SKM-1 (cell line): Measurements from ENCODE around the gene ELANE.
"Not testable (repeated sequence)": the region's sequence is repeated elsewhere in the genome, so short reads cannot be mapped to it uniquely, and the experiment has no call there.

Experiments used
- DNase-seq: peaks from one replicate; lab custom pipeline; 2025; ENCODE audit not compliant: unreplicated experiment; lab: John Stamatoyannopoulos, UW

The ELANE gene

GRCh38 chr19:835210-835810 lies 16.8 kb upstream of the ELANE start:
- no peak for DNase-seq

DNA sequence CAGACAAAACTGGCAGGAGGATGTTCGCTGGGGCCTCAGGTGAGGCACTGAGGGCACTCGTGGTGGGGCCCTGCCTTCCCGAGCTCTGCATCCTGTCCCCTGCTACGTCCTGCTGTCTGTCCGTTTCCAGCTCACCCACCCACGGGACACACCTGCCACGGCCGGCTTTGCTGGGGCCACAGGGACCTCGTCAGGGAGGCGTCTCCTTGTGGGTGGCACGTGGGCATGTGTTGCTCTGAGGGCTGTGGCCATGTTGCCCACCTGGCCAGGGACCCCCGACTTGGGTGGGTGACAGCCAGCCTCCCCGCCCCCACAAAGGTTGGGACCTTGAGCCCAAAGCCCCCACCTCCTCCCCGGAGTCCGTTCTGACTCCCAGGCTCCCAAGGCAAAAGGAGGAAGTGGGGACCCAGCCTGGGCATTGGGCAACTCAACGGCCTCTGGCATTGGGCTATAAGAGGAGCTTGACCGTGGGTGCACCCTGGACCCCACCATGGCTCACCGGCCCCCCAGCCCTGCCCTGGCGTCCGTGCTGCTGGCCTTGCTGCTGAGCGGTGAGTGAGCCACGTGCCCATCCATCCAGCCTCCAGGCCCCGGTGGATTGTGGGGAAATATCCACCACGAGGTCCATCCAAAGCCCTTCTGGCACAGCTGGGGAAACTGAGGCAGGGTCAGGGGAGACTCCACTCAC lies 11.4 kb upstream of the ELANE start, which contains the start of gene PRTN3:
Gene PRTN3, plus strand, starts transcription at position 481 of the 688 bp plus-strand sequence. Its CDS starts 10 bp downstream, at position 491.
- peak; percentile 72 for DNase-seq

- DNase-seq = not testable (repeated sequence)
These were observed 9.3 kb upstream of the ELANE start for GRCh38 chr19:842802-843179.

- DNase-seq = no peak
These were observed 8.8 kb upstream of the ELANE start for GRCh38 chr19:843180-843835.

DNA sequence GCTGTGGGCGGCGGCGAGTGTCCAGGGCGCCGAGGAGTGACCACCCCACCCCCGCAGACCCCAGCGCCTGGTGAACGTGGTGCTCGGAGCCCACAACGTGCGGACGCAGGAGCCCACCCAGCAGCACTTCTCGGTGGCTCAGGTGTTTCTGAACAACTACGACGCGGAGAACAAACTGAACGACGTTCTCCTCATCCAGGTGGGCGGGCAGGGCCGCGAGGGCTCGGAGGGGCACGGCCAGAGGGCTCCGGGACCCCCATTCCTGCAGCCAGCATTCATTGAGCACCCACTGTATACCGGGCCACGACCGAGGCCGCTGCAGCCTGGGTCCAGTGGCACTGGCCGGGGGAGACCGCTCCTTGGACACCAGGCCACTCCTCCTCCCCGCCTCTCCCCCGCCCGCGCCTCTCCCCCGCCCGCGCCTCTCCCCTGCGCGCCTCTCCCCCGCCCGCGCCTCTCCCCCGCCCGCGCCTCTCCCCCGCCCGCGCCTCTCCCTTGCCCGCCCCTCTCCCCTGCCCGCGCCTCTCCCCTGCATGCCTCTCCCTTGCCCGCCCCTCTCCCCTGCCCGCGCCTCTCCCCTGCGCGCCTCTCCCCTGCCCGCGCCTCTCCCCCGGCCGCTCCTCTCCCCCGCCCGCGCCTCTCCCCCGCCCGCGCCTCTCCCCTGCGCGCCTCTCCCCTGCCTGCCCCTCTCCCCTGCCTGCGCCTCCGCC lies 8.1 kb upstream of the ELANE start:
- no peak for DNase-seq

DNA sequence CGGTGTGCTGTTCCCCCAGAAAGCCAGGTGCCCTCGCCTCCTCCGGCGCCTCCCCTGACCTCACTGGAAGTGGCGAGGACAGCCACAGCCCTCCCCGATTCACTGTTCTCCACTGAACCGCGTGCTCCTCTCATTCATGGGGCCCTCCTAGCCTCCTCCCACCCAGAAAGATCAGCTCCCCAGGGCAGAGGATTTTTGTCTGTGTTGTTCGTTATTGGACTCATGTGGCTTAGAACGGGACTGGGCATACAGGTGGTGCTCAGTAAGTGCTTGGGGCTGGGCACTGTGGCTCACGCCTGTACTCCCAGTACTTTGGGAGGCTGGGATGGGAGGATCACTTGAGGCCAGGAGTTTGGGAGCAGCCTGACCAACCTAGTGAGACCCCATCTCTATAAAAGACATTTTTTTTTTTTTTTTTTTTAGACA lies 7.5 kb upstream of the ELANE start:
- no peak for DNase-seq

GRCh38 chr19:845707-846521 lies 6.2 kb upstream of the ELANE start:
- no peak for DNase-seq

GRCh38 chr19:848386-848921 lies 3.6 kb upstream of the ELANE start:
- DNase-seq = peak; percentile 70

GRCh38 chr19:849195-849594 lies 2.9 kb upstream of the ELANE start:
- not testable (repeated sequence) for DNase-seq

GRCh38 chr19:850221-850978 lies 1.7 kb upstream of the ELANE start:
- DNase-seq = no peak

DNA sequence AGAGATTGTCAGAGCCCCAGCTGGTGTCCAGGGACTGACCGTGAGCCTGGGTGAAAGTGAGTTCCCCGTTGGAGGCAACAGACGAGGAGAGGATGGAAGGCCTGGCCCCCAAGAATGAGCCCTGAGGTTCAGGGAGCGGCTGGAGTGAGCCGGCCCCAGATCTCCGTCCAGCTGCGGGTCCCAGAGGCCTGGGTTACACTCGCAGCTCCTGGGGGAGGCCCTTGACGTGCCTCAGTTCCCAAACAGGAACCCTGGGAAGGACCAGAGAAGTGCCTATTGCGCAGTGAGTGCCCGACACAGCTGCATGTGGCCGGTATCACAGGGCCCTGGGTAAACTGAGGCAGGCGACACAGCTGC lies 1.1 kb upstream of the ELANE start:
- DNase-seq = no peak

DNA sequence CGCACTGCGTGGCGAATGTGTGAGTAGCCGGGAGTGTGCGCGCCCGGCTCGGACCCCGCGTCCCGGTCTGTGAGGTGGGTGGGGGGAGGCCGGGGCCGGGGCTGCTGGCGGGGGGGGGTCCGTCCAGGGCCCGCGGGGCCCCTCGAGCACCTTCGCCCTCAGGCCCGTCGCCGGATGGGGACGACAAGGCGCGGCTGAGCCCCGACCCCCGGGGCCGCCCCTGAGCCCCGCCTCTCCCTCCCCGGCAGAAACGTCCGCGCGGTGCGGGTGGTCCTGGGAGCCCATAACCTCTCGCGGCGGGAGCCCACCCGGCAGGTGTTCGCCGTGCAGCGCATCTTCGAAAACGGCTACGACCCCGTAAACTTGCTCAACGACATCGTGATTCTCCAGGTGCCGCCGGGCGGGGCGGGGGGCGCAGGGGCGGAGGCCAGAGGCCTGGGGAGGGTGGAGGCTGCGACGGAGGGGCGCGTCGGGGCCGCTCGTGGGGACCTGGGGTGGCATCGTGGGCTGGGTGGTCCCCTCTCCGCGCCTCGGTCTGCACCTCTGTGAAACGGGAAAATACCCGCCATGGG lies 997 bp downstream of the ELANE start:
- DNase-seq = no peak

DNA sequence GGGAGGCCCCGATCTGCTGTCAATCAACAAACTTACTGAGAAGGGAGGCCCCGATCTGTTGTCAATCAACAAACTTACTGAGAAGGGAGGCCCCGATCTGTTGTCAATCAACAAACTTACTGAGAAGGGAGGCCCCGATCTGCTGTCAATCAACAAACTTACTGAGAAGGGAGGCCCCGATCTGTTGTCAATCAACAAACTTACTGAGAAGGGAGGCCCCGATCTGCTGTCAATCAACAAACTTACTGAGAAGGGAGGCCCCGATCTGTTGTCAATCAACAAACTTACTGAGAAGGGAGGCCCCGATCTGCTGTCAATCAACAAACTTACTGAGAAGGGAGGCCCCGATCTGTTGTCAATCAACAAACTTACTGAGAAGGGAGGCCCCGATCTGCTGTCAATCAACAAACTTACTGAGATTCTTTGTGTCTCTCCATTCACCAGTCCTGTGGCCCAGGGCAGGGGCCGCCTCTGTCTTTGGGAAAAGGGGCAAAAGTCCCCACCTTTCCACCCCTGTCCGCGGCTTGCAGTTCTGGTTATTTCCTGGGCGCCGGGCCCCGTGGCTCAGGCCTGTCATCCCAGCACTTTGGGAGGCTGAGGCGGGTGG lies 1.6 kb downstream of the ELANE start:
- not testable (repeated sequence) for DNase-seq

DNA sequence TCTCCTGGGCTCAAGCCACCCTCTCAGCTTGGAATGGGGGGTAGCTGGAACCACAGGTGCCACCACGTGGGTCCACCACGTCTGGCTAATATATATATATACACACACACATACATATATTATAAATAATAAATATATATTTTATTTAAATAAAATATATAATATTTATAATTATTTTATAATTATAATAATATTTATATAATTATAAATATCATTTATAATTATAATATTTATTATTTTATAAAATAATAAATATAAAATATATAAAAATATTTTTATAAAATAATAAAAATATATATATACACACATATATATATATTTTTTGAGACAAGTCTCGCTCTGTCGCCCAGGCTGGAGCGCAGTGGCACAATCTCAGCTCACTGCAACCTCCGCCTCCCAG lies 2.4 kb downstream of the ELANE start:
- DNase-seq = no peak

DNA sequence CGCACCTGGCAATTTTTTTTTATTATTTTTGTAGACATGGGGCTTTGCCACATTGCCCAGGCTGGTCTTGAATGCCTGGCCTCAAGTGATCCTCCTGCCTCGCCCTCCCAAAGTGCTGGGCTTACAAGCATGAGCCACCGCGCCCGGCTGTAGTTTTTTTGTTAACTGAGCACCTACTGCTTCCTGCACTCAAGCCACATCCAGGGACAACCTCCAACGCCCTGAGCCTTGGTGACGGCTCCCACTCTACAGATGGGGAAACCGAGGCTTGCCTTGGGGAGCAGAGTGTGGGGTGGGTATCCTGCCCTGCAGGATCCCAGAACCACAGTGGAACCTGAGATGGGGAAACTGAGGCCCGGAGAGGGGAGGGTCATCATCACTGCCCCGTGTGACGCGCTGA lies 3.0 kb downstream of the ELANE start:
- no peak for DNase-seq

- DNase-seq = no peak
These were observed 3.5 kb downstream of the ELANE start for GRCh38 chr19:855566-856120.

- DNase-seq = no peak
These were observed 6.2 kb downstream of the ELANE start for GRCh38 chr19:858284-858683.

DNA sequence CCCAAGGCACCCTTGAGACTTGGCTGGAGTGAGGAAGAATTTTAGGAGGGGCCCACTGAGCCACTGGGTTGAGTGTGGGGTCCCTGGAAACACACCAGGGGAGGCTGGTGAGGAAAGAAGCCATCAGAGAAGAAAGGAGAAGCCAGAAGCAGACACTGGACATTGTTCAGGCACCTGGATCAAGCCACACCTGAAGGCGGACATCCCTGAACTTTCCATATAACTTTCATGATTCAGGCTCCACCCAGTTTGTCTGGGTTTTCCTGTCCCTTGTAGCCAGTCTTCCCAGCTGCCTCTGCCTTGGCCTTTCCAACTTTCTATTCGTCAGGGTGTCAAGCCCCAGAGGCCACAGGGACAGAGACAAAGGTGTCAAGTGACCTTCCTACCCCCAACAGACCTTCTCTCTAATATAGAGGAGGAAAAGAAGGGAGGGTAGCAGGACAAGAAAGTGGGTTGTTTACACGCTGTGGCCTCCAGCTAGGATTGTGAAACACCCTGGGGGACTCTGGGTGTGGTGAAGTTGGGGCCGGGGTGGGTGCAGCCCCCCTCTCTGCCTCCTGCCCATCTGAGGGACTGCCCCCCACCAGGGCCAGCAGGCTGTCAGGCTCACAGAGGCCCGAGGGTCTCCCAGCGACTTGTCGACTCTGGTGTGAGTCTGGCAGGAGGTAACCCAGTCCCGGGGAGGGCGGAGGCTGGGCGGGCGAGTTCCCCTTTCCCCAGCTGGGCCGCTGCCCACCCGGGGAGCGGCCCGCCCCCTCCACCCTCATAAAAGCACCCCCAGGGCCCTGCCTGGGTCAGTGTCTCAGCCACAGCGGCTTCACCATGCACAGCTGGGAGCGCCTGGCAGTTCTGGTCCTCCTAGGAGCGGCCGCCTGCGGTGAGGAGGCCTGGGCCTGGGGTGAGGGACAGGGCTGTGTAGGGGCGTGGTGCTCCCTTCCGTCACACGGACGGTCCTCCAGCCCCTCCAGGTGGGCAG lies 7.1 kb downstream of the ELANE start, which contains the start of gene CFD:
Gene CFD, plus strand, starts transcription at position 797 of the 976 bp plus-strand sequence. Its CDS starts 26 bp downstream, at position 823.
- no peak for DNase-seq
